Measurements from ENCODE around the gene PPP2R1A.

The PPP2R1A gene

DNA sequence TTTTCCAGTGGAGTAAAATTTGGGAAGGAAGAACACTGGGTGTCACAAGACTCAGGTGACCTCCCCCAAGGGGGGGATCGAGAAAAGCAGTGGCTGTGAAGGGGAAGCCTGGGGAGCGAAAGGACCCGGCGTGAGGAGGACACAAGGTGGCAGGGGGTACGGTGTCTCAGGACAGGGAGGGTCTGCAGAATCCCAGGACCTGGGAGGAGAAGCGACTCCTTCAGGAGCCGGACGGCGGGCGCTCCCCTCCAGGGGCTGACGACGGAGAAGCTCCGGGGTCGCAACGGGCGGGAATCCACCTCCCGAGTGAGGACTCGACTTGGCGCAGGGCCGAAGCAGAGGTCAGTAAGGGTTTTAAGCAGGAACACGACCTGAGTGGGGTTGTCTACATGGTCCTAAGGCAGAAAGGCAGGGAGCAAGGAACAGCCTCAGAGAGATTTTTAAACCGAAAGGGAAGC is 19.0 kb upstream of the PPP2R1A start:
- peak overlapping the region; percentile 92 for H3K9ac ChIP-seq (ENCODE audit: low read length)
- H3K36me3 ChIP-seq (ENCODE audit: insufficient read depth, low read length), result peaks cover 37% of the 10 kb centered on the region
- no peaks in the 10 kb centered on the region for H3K9me2 ChIP-seq (ENCODE audit: low read depth, low read length)
- no peaks in the 10 kb centered on the region for H3K9me3 ChIP-seq (ENCODE audit: low read length)
- peak overlapping the region; percentile 91 for H3K4me3 ChIP-seq (ENCODE audit: low read depth, low read length, poor library complexity, severe bottlenecking)
- no peaks in the 10 kb centered on the region for H4K20me1 ChIP-seq (ENCODE audit: insufficient read depth, low read length)
- peak overlapping the region; percentile 89 for H3K4me2 ChIP-seq (ENCODE audit: low read length)
- TF ChIP-seq, protein P1, sequence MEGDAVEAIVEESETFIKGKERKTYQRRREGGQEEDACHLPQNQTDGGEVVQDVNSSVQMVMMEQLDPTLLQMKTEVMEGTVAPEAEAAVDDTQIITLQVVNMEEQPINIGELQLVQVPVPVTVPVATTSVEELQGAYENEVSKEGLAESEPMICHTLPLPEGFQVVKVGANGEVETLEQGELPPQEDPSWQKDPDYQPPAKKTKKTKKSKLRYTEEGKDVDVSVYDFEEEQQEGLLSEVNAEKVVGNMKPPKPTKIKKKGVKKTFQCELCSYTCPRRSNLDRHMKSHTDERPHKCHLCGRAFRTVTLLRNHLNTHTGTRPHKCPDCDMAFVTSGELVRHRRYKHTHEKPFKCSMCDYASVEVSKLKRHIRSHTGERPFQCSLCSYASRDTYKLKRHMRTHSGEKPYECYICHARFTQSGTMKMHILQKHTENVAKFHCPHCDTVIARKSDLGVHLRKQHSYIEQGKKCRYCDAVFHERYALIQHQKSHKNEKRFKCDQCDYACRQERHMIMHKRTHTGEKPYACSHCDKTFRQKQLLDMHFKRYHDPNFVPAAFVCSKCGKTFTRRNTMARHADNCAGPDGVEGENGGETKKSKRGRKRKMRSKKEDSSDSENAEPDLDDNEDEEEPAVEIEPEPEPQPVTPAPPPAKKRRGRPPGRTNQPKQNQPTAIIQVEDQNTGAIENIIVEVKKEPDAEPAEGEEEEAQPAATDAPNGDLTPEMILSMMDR (IDR thresholded peaks at IDR 0.05; ENCODE audit: low read length), result no peak
- TF ChIP-seq EZH2 (IDR thresholded peaks at IDR 0.05; ENCODE audit: borderline replicate concordance, low read length), result no peak
- no peaks in the 10 kb centered on the region for H3K27me3 ChIP-seq (ENCODE audit: insufficient read depth, low read length)
- peak overlapping the region; percentile 48; the same call in 1 of the 2 replicates for H2AFZ ChIP-seq (ENCODE audit: low read length)
- H3K79me2 ChIP-seq (ENCODE audit: insufficient read depth, low read length), result no peaks in the 10 kb centered on the region
- peaks cover 17% of the 10 kb centered on the region for H3K4me1 ChIP-seq (ENCODE audit: insufficient read depth, low read length, severe bottlenecking)
- H3F3A ChIP-seq (ENCODE audit: insufficient read depth, low read length), result no peaks in the 10 kb centered on the region
- H3K27ac ChIP-seq (ENCODE audit: low read depth, low read length, poor library complexity, severe bottlenecking), result peak overlapping the region; percentile 51

DNA sequence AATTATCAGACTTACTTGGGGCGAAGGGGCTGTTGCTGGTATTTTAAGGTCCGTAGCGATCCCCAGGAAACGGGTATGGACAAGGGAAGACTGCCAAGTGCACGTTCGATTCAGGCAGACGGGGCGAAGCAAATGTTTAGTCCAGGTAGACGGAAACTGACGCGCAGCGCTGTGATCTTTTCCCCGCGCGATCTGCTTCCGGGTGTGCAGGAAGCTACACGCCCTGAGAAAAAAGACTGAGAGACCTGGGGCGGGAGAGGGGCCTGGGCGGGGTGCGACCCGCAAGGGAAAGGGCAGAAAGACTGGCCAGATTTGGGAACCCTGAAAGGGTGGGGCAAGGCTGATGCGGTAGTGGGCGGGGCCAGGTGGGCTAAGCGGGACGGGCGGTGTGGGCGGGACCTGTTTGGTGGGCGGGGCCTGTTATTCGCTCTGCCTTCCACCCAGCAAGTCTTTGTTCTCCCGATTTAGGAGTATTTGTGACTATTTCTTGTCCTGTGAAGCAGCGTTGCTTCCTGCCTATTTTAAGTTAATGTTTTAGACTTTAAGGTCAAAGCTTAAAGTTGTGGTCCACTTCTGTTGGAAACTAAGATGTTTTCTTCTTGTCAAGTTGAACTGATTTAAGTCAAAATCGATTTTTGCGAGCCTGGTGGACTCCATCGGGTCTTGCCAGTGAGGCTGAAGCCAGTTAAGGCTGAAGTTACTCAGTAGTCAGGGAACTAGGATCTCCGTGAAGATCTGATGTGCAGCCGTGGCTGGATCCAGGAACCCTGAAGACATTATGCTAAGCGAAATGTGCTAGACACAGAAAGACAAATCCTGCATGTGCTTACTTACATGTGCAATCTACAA is 18.3 kb upstream of the PPP2R1A start, which contains the start of gene ZNF836:
Gene ZNF836 (minus strand): TSS at position 301 of the 849 bp plus-strand sequence. CDS start 3,549 bp downstream, outside the sequence.
- H3K9ac ChIP-seq (ENCODE audit: low read length), result peak within 1 kb of the TSS; percentile 92
- no peaks in the 10 kb centered on the region for H4K20me1 ChIP-seq (ENCODE audit: insufficient read depth, low read length)
- H3K4me1 ChIP-seq (ENCODE audit: insufficient read depth, low read length, severe bottlenecking), result peaks cover 17% of the 10 kb centered on the region
- peak within 1 kb of the TSS; percentile 89 for H2AFZ ChIP-seq (ENCODE audit: low read length)
- no peaks in the 10 kb centered on the region for H3F3A ChIP-seq (ENCODE audit: insufficient read depth, low read length)
- no peaks in the 10 kb centered on the region for H3K27me3 ChIP-seq (ENCODE audit: insufficient read depth, low read length)
- H3K4me2 ChIP-seq (ENCODE audit: low read length), result peak within 1 kb of the TSS; percentile 89
- no peaks in the 10 kb centered on the region for H3K9me2 ChIP-seq (ENCODE audit: low read depth, low read length)
- no peaks in the 10 kb centered on the region for H3K79me2 ChIP-seq (ENCODE audit: insufficient read depth, low read length)
- no peak for TF ChIP-seq EZH2 (IDR thresholded peaks at IDR 0.05; ENCODE audit: borderline replicate concordance, low read length)
- TF ChIP-seq, protein P1 (IDR thresholded peaks at IDR 0.05; ENCODE audit: low read length), result no peak
- H3K9me3 ChIP-seq (ENCODE audit: low read length), result no peaks in the 10 kb centered on the region
- peak within 1 kb of the TSS; percentile 91 for H3K4me3 ChIP-seq (ENCODE audit: low read depth, low read length, poor library complexity, severe bottlenecking)
- peaks cover 32% of the 10 kb centered on the region for H3K36me3 ChIP-seq (ENCODE audit: insufficient read depth, low read length)
- H3K27ac ChIP-seq (ENCODE audit: low read depth, low read length, poor library complexity, severe bottlenecking), result peak within 1 kb of the TSS; percentile 51

DNA sequence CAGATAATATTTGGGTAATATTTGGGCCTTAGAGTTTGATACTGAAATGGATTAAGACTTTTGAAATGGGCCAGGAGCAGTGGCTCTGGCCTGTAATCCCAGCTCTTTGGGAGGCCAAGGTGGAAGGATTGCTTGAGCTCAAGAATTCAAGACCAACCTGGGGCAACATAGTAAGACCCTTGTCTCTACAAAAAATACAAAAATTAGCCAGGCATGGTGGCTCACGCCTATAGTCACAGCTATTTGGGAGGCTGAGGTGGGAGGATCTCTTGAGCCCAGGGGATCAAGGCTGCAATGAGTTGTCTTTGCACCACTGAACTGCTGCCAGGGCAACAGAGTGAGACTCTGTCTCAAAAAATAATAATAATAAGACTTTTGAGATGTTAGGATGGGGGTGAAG is 17.5 kb upstream of the PPP2R1A start:
- Histone ChIP-seq H3K9ac (ENCODE audit: low read length) (no peak overlapping the region; the same call in 1 of the 2 replicates), H3K9me2 (ENCODE audit: low read depth, low read length) (no peaks in the 10 kb centered on the region), H3K4me2 (ENCODE audit: low read length) (peak overlapping the region; percentile 89; the same call in 1 of the 2 replicates)

More for the DNA sequence above, 17.5 kb upstream of the PPP2R1A start:
- Histone ChIP-seq H3K79me2 (ENCODE audit: insufficient read depth, low read length) (no peaks in the 10 kb centered on the region), H3F3A (ENCODE audit: insufficient read depth, low read length) (no peaks in the 10 kb centered on the region), H3K27ac (ENCODE audit: low read depth, low read length, poor library complexity, severe bottlenecking) (no peak overlapping the region), H3K9me3 (ENCODE audit: low read length) (no peaks in the 10 kb centered on the region), H2AFZ (ENCODE audit: low read length) (no peak overlapping the region), H3K4me3 (ENCODE audit: low read depth, low read length, poor library complexity, severe bottlenecking) (peak overlapping the region; percentile 91), H3K27me3 (ENCODE audit: insufficient read depth, low read length) (no peaks in the 10 kb centered on the region), H3K36me3 (ENCODE audit: insufficient read depth, low read length) (peaks cover 24% of the 10 kb centered on the region), H3K4me1 (ENCODE audit: insufficient read depth, low read length, severe bottlenecking) (peaks cover 17% of the 10 kb centered on the region), H4K20me1 (ENCODE audit: insufficient read depth, low read length) (no peaks in the 10 kb centered on the region)
- TF ChIP-seq, protein P1 (IDR thresholded peaks at IDR 0.05; ENCODE audit: low read length), result no peak
- no peak for TF ChIP-seq EZH2 (IDR thresholded peaks at IDR 0.05; ENCODE audit: borderline replicate concordance, low read length)

Data from OCI-LY1 (cell line).